H1 (cell line): ENCODE data around the gene NAV2.

Source experiments
- BRCA1 ChIP-seq: IDR thresholded peaks from 2 replicates; pipeline ENCODE4 v1.6.1; 2012; ENCODE audit warnings: low read depth, low read length, improper control_type of control experiment
- CTCF ChIP-seq, 3 experiments: IDR thresholded peaks; 1 replicate in 2 of 3; 2 replicates in 1 of 3; pipeline versions ENCODE4 v1.5.1 to v1.6.1; 2011; ENCODE audit warnings: low read length in 3 of 3, mild to moderate bottlenecking in 3 of 3, inconsistent platforms in 2 of 3, low read depth in 1 of 3, moderate library complexity in 1 of 3; ENCODE audit not compliant: insufficient read depth in 1 of 3; ENCODE audit errors: control extremely low read depth in 1 of 3
- HDAC2 ChIP-seq, 2 experiments: fragments of 300-600 bp in 1 of 2; sonication (generic) in 1 of 2; IDR thresholded peaks; 2 replicates each; pipeline ENCODE4 v1.6.1; 2011 to 2012; ENCODE audit warnings: low read depth in 2 of 2, low read length in 2 of 2, mild to moderate bottlenecking in 2 of 2, moderate library complexity in 2 of 2, borderline replicate concordance in 1 of 2, inconsistent platforms in 1 of 2
- JUN ChIP-seq: IDR thresholded peaks from 2 replicates; pipeline ENCODE4 v1.6.1; 2011; ENCODE audit warnings: low read depth, mild to moderate bottlenecking, improper control_type of control experiment, low read length
- POLR2AphosphoS5 ChIP-seq: IDR thresholded peaks from 2 replicates; pipeline ENCODE4 v1.6.1; 2011; ENCODE audit warnings: low read depth, low read length
- RNF2 ChIP-seq: fragments of 200-900, 300-1000 bp; sonication (generic); IDR thresholded peaks from 2 replicates; pipeline ENCODE4 v1.7.1; 2016; ENCODE audit warnings: borderline replicate concordance, low read depth, mild to moderate bottlenecking, antibody characterized with exemption, low read length; ENCODE audit not compliant: poor library complexity, severe bottlenecking; ENCODE audit errors: missing control alignments
- SP1 ChIP-seq: IDR thresholded peaks from 2 replicates; pipeline ENCODE4 v1.6.1; 2011; ENCODE audit warnings: low read depth, low read length

- TF ChIP-seq CTCF (IDR thresholded peaks at IDR 0.05; ENCODE audit: control extremely low read depth in 1 of 3, insufficient read depth in 1 of 3, low read depth in 1 of 3, low read length in 3 of 3) (no peak), JUN (no peak), BRCA1 (no peak), SP1 (no peak), POLR2AphosphoS5 (no peak), HDAC2 (IDR thresholded peaks at IDR 0.05; ENCODE audit: borderline replicate concordance in 1 of 2, low read depth in 2 of 2, low read length in 2 of 2) (no peak), RNF2 (no peak)
Observed at GRCh38 chr11:20119315-20119714, 406.7 kb downstream of the NAV2 start.
